WTC11 (cell line): ENCODE data around the gene IL1RAP. TPM values are rescaled to one million over a fixed set of nuclear protein-coding genes. Genes with fewer than 3 reads are reported as not detected.

Source experiments
- ATAC-seq: fragments of 200-7000 bp; cut with Tn5 transposase; 2 replicates; pipeline ENCODE4 v1.10.0; 2021; ENCODE audit warnings: mild to moderate bottlenecking, moderate library complexity
- CTCF ChIA-PET: fragments of 300-600 bp; sonication (Branson Sonifier 250); formaldehyde crosslinking; loops from one replicate; lab custom pipeline; 2021; ENCODE audit warnings: antibody characterized with exemption; lab: Charles Lee
- POLR2A ChIA-PET: fragments of 350-600 bp; sonication (Branson Sonifier 250); formaldehyde crosslinking; loops from one replicate; lab custom pipeline; 2021; ENCODE audit warnings: antibody characterized with exemption; lab: Charles Lee
- DNase-seq: peaks from one replicate; pipeline ENCODE4 v3.0.0; 2021; ENCODE audit warnings: low spot score
- H3K27ac Mint-ChIP-seq: 2 replicates; pipeline ENCODE4 v1.8.0; 2021; ENCODE audit warnings: mixed read lengths
- H3K27me3 Mint-ChIP-seq: 2 replicates; pipeline ENCODE4 v1.8.0; 2021; ENCODE audit warnings: low read depth, mild to moderate bottlenecking, moderate library complexity, mixed read lengths
- H3K36me3 Mint-ChIP-seq: 2 replicates; pipeline ENCODE4 v1.8.0; 2021; ENCODE audit warnings: mixed read lengths
- H3K4me1 Mint-ChIP-seq: 2 replicates; pipeline ENCODE4 v1.8.0; 2022; ENCODE audit warnings: mixed read lengths
- H3K4me3 Mint-ChIP-seq: 2 replicates; pipeline ENCODE4 v1.8.0; 2021; ENCODE audit warnings: mild to moderate bottlenecking, moderate library complexity, mixed read lengths
- H3K9me3 Mint-ChIP-seq: 2 replicates; pipeline ENCODE4 v1.8.0; 2021; ENCODE audit warnings: mixed read lengths
- E2F5 ChIP-seq: sonication (generic); formaldehyde crosslinking; IDR thresholded peaks from 2 replicates; pipeline ENCODE4 v1.8.1; 2022; ENCODE audit warnings: mild to moderate bottlenecking, moderate library complexity, missing genetic modification reagents
- EMX1 ChIP-seq: fragments of 250-450 bp; sonication (Bioruptor Pico); IDR thresholded peaks from 2 replicates; pipeline ENCODE4 v1.8.0; 2021; ENCODE audit warnings: mild to moderate bottlenecking
- ERG ChIP-seq: fragments of 250-450 bp; sonication (Bioruptor Pico); IDR thresholded peaks from 2 replicates; pipeline ENCODE4 v1.8.0; 2021; ENCODE audit warnings: mild to moderate bottlenecking
- ESRRA ChIP-seq: sonication (generic); formaldehyde crosslinking; IDR thresholded peaks from 2 replicates; pipeline ENCODE4 v1.8.1; 2022; ENCODE audit warnings: mild to moderate bottlenecking, missing genetic modification reagents, borderline replicate concordance
- IRF2 ChIP-seq: sonication (generic); formaldehyde crosslinking; IDR thresholded peaks from 2 replicates; pipeline ENCODE4 v1.8.0; 2022; ENCODE audit warnings: low read depth, missing genetic modification reagents, borderline replicate concordance
- PREB ChIP-seq: sonication (generic); formaldehyde crosslinking; IDR thresholded peaks from 2 replicates; pipeline ENCODE4 v1.8.1; 2022; ENCODE audit warnings: mild to moderate bottlenecking, missing genetic modification reagents, moderate library complexity, borderline replicate concordance
- SMAD4 ChIP-seq: sonication (generic); formaldehyde crosslinking; IDR thresholded peaks from 2 replicates; pipeline ENCODE4 v1.8.0; 2022; ENCODE audit warnings: mild to moderate bottlenecking, missing genetic modification reagents
- TCF7 ChIP-seq: sonication (generic); formaldehyde crosslinking; IDR thresholded peaks from 2 replicates; pipeline ENCODE4 v1.8.0; 2022; ENCODE audit warnings: mild to moderate bottlenecking, low read depth, missing genetic modification reagents, moderate library complexity
- TEAD1 ChIP-seq: sonication (generic); formaldehyde crosslinking; IDR thresholded peaks from 2 replicates; pipeline ENCODE4 v1.8.0; 2022; ENCODE audit warnings: mild to moderate bottlenecking, missing genetic modification reagents
- ZBTB21 ChIP-seq: sonication (generic); formaldehyde crosslinking; IDR thresholded peaks from 2 replicates; pipeline ENCODE4 v1.8.1; 2023; ENCODE audit warnings: mild to moderate bottlenecking, missing genetic modification reagents, borderline replicate concordance
- ZNF219 ChIP-seq: sonication (generic); formaldehyde crosslinking; IDR thresholded peaks from 2 replicates; pipeline ENCODE4 v1.8.0; 2023; ENCODE audit warnings: missing genetic modification reagents, mild to moderate bottlenecking, borderline replicate concordance
- ZNF232 ChIP-seq: sonication (generic); formaldehyde crosslinking; IDR thresholded peaks from 2 replicates; pipeline ENCODE4 v1.8.0; 2022; ENCODE audit warnings: mild to moderate bottlenecking, missing genetic modification reagents
- ZNF317 ChIP-seq: sonication (generic); formaldehyde crosslinking; IDR thresholded peaks from 2 replicates; pipeline ENCODE4 v1.8.1; 2023; ENCODE audit warnings: low read depth, mild to moderate bottlenecking, moderate library complexity, missing genetic modification reagents, borderline replicate concordance
- total RNA-seq: library from RNA; stranded (reverse); gene quantifications from 3 replicates; pipeline ENCODE4 v1.2.3, GENCODE V29; 2021
- TF ChIP-seq, protein P1 (sequence below): sonication (generic); formaldehyde crosslinking; IDR thresholded peaks from 2 replicates; pipeline ENCODE4 v1.8.1; 2023; ENCODE audit warnings: mild to moderate bottlenecking, missing genetic modification reagents, borderline replicate concordance
- TF ChIP-seq, protein P2 (sequence below): sonication (generic); formaldehyde crosslinking; IDR thresholded peaks from 2 replicates; pipeline ENCODE4 v1.8.0; 2022; ENCODE audit warnings: mild to moderate bottlenecking, missing genetic modification reagents
- TF ChIP-seq, protein P3 (sequence below): sonication (generic); formaldehyde crosslinking; IDR thresholded peaks from 2 replicates; pipeline ENCODE4 v1.8.1; 2022; ENCODE audit warnings: low read depth, mild to moderate bottlenecking, moderate library complexity, missing genetic modification reagents, borderline replicate concordance
- TF ChIP-seq, protein P4 (sequence below): sonication (generic); formaldehyde crosslinking; IDR thresholded peaks from 2 replicates; pipeline ENCODE4 v1.8.0; 2022; ENCODE audit warnings: mild to moderate bottlenecking, missing genetic modification reagents

IL1RAP gene
- total RNA-seq, 1 experiment from 2014 or later: 4.5 TPM

DNA sequence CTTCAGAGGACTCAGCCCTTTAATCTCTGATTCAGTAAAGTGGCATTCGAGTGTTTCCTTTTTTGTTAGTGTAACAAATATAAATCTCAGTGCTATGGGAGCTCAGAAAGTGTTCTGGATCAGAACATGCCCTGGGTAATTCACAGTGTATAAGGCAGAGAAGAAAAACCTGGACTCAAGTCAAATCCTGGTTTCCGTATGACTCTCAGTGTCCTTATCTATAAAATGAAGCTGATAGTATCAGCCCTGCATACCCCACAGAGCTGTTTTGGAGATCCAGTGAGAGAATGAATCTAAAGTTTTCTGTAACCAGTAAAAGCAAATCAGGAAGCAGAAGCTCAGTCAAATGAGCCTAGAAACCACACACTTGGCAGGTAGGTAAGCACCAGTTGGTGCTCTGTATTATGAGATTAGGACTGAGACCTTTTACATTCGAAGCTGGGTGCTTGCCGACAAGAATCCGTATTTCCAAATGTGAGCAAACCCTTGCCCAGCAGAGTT lies 67.2 kb downstream of the IL1RAP start (continued):
- TF ChIP-seq, protein P1, sequence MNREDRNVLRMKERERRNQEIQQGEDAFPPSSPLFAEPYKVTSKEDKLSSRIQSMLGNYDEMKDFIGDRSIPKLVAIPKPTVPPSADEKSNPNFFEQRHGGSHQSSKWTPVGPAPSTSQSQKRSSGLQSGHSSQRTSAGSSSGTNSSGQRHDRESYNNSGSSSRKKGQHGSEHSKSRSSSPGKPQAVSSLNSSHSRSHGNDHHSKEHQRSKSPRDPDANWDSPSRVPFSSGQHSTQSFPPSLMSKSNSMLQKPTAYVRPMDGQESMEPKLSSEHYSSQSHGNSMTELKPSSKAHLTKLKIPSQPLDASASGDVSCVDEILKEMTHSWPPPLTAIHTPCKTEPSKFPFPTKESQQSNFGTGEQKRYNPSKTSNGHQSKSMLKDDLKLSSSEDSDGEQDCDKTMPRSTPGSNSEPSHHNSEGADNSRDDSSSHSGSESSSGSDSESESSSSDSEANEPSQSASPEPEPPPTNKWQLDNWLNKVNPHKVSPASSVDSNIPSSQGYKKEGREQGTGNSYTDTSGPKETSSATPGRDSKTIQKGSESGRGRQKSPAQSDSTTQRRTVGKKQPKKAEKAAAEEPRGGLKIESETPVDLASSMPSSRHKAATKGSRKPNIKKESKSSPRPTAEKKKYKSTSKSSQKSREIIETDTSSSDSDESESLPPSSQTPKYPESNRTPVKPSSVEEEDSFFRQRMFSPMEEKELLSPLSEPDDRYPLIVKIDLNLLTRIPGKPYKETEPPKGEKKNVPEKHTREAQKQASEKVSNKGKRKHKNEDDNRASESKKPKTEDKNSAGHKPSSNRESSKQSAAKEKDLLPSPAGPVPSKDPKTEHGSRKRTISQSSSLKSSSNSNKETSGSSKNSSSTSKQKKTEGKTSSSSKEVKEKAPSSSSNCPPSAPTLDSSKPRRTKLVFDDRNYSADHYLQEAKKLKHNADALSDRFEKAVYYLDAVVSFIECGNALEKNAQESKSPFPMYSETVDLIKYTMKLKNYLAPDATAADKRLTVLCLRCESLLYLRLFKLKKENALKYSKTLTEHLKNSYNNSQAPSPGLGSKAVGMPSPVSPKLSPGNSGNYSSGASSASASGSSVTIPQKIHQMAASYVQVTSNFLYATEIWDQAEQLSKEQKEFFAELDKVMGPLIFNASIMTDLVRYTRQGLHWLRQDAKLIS: no peak
- no peak for TF ChIP-seq ERG
- TF ChIP-seq, protein P2, sequence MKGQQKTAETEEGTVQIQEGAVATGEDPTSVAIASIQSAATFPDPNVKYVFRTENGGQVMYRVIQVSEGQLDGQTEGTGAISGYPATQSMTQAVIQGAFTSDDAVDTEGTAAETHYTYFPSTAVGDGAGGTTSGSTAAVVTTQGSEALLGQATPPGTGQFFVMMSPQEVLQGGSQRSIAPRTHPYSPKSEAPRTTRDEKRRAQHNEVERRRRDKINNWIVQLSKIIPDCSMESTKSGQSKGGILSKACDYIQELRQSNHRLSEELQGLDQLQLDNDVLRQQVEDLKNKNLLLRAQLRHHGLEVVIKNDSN (CRISPR knock-in tag): no peak

DNA sequence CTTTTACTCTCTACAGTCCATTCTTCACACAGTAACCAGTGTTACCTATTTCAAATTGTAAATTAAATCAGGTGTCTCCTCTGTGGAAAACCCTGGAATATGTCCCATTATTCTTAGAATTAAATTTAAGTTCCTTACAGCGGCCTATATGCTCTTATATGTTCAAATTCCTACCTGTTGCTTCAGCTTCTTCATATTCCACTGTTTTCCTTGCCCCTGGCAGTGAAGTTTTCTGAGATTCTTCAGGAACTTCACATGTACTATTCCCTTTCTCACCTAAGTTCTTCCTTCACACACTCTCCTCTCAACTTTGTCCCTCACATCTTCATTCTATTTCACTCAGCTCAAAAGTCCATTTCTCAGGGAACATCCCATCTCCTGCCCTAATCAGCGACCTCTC lies 68.8 kb downstream of the IL1RAP start:
- DNase-seq: no peak
- peaks cover 12% of the 10 kb centered on the region for H3K4me1 Mint-ChIP-seq
- no peak for ATAC-seq
- H3K27me3 Mint-ChIP-seq: no peaks in the 10 kb centered on the region
- no peak overlapping the region for H3K27ac Mint-ChIP-seq
- no peak for TF ChIP-seq ZNF219 (CRISPR knock-in tag)
- no peak for TF ChIP-seq TCF7 (CRISPR knock-in tag)
- no peak for TF ChIP-seq TEAD1 (CRISPR knock-in tag)
- TF ChIP-seq, all 79 proteins: peak for 0
- Mint-ChIP-seq H3K36me3 (peaks cover 10% of the 10 kb centered on the region), H3K4me3 (no peak overlapping the region), H3K9me3 (peaks cover 15% of the 10 kb centered on the region)
- CTCF ChIA-PET: no interaction called here
- POLR2A ChIA-PET: no interaction called here

DNA sequence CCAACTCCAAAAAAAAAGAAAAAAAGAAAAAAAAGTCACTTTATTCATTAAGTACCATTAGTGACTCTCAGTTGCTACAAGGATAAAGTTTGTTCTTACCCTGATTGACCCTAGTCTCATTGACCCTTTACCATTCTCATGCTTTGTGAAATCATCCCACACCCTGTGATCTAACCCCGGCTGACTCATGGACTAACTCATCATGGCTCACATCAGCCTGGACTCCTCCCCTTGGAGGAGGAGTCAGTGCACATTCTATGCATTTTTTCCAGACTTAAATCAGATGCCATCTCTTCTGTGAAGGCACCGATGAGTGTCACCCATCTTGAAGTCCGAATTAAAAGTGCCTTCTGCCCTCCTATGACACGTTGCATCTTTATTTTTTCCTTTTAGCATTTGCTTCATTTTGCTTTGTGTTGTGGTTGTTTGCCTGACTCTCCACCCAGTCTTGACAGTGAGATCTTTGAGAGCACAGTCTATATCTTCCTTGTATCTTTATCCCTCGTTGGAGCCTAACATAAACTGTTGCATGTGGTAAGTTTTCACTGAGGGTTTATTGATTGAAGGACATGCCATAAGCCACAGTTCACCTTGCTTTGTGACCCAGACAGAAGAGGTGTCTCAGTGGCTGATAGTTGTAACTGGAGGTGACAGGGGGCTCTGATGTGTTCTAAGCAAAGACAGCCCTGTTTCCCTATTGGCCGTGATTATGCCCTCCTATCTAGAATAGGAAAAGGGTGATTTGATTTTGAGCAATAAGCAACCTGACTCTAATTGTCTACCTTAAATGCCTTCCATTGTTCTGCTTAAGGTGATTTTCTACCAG lies 72.1 kb downstream of the IL1RAP start:
- H3K4me3 Mint-ChIP-seq: no peak overlapping the region
- ATAC-seq (peak; percentile 89), DNase-seq (no peak)
- no peaks in the 10 kb centered on the region for H3K27me3 Mint-ChIP-seq
- H3K4me1 Mint-ChIP-seq: peaks cover 14% of the 10 kb centered on the region
- 0 out of 2 replicates have a peak, but pooled peaks cover 4% of the 10 kb centered on the region for H3K9me3 Mint-ChIP-seq
- peak overlapping the region; percentile 14; the same call in 1 of the 2 replicates for H3K27ac Mint-ChIP-seq
- no peaks in the 10 kb centered on the region for H3K36me3 Mint-ChIP-seq
- CTCF ChIA-PET: no interaction called here
- POLR2A ChIA-PET: no interaction called here
- TF ChIP-seq ESRRA (no peak), IRF2 (CRISPR knock-in tag) (no peak), ERG (no peak), ZNF232 (CRISPR knock-in tag) (no peak), PREB (no peak), ZBTB21 (CRISPR knock-in tag) (no peak), E2F5 (CRISPR knock-in tag) (no peak), SMAD4 (CRISPR knock-in tag) (no peak), ZNF317 (CRISPR knock-in tag) (no peak), EMX1 (CRISPR knock-in tag) (no peak)
- TF ChIP-seq, protein P3, sequence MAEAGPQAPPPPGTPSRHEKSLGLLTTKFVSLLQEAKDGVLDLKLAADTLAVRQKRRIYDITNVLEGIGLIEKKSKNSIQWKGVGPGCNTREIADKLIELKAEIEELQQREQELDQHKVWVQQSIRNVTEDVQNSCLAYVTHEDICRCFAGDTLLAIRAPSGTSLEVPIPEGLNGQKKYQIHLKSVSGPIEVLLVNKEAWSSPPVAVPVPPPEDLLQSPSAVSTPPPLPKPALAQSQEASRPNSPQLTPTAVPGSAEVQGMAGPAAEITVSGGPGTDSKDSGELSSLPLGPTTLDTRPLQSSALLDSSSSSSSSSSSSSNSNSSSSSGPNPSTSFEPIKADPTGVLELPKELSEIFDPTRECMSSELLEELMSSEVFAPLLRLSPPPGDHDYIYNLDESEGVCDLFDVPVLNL (CRISPR knock-in tag): no peak
- TF ChIP-seq, protein P4, sequence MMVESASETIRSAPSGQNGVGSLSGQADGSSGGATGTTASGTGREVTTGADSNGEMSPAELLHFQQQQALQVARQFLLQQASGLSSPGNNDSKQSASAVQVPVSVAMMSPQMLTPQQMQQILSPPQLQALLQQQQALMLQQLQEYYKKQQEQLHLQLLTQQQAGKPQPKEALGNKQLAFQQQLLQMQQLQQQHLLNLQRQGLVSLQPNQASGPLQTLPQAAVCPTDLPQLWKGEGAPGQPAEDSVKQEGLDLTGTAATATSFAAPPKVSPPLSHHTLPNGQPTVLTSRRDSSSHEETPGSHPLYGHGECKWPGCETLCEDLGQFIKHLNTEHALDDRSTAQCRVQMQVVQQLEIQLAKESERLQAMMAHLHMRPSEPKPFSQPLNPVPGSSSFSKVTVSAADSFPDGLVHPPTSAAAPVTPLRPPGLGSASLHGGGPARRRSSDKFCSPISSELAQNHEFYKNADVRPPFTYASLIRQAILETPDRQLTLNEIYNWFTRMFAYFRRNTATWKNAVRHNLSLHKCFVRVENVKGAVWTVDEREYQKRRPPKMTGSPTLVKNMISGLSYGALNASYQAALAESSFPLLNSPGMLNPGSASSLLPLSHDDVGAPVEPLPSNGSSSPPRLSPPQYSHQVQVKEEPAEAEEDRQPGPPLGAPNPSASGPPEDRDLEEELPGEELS (CRISPR knock-in tag): no peak
